Stimulated activated CD8-positive, alpha-beta memory T cell treated with anti-CD3 and anti-CD28 coated beads, Interleukin-15, amount 100 ng/mL, for 48 hours (primary cell): ENCODE measurements around the gene CGB3.
A peak's percentile ranks its signal among the peaks of the same experiment; 100 is the strongest.

Experiments used
- DNase-seq, 2 donors: peaks; one replicate each; pipeline ENCODE4 v3.0.0-alpha.2; 2020; ENCODE audit warnings: low read depth in 2 of 2

CGB3 gene

GRCh38 chr19:49016067-49016839 is 7.9 kb downstream of the CGB3 start:
- DNase-seq = no peak

- no peak for DNase-seq
Measured at GRCh38 chr19:49014870-49015255, 9.3 kb downstream of the CGB3 start.

GRCh38 chr19:49014123-49014869 is 9.8 kb downstream of the CGB3 start:
- DNase-seq = no peak

- no peak for DNase-seq
Measured at GRCh38 chr19:49011194-49011593, 12.9 kb downstream of the CGB3 start.

GRCh38 chr19:49010453-49010852 is 13.7 kb downstream of the CGB3 start:
- DNase-seq = no peak

GRCh38 chr19:49009828-49010227 is 14.3 kb downstream of the CGB3 start:
- no peak for DNase-seq

- DNase-seq = no peak
Measured at GRCh38 chr19:49006905-49007304, 17.2 kb downstream of the CGB3 start.

- no peak for DNase-seq
Measured at GRCh38 chr19:49004964-49005614, 19.0 kb downstream of the CGB3 start.

- DNase-seq = no peak
Measured at GRCh38 chr19:49004133-49004532, 20.0 kb downstream of the CGB3 start.

GRCh38 chr19:48999481-49000325 is 24.4 kb downstream of the CGB3 start:
- peak; percentile 44 to 49 for DNase-seq

- no peak for DNase-seq
Measured at GRCh38 chr19:48997972-48998371, 26.2 kb downstream of the CGB3 start.

GRCh38 chr19:48994035-48994386 is 30.1 kb downstream of the CGB3 start:
- no peak for DNase-seq

- DNase-seq = peak; percentile 99
Measured at GRCh38 chr19:48993175-48994034, 30.7 kb downstream of the CGB3 start, which contains the start of the genes GYS1 and RUVBL2. Gene GYS1, minus strand, starts transcription at chr19:48993309. Its CDS starts 197 bp downstream, at chr19:48993112. Gene RUVBL2, plus strand, starts transcription at chr19:48993887. Its CDS starts 25 bp downstream, at chr19:48993912.

- DNase-seq = no peak
Measured at GRCh38 chr19:48992581-48993174, 31.5 kb downstream of the CGB3 start.

GRCh38 chr19:48991873-48992580 is 32.1 kb downstream of the CGB3 start:
- DNase-seq = no peak

- no peak for DNase-seq
Measured at GRCh38 chr19:48991011-48991609, 33.0 kb downstream of the CGB3 start.

- DNase-seq = no peak
Measured at GRCh38 chr19:48990400-48990799, 33.7 kb downstream of the CGB3 start.

GRCh38 chr19:48989701-48990291 is 34.3 kb downstream of the CGB3 start:
- DNase-seq = no peak

- no peak for DNase-seq
Measured at GRCh38 chr19:48988860-48989259, 35.3 kb downstream of the CGB3 start.
